Muscle layer of colon (tissue), 2 donors: ENCODE results near the gene MIPOL1.

Experiments used
- H3K27ac ChIP-seq: one replicate; pipeline ENCODE4 v1.7.0; 2013; ENCODE audit warnings: low read depth, mild to moderate bottlenecking, low read length, moderate library complexity
- H3K27me3 ChIP-seq, 2 donors: one replicate each; pipeline ENCODE4 v1.7.0; 2013; ENCODE audit warnings: low read length in 2 of 2, mild to moderate bottlenecking in 2 of 2; ENCODE audit not compliant: insufficient read depth in 2 of 2, control insufficient read depth in 1 of 2
- H3K36me3 ChIP-seq: one replicate; pipeline ENCODE4 v1.7.0; 2013; ENCODE audit warnings: mild to moderate bottlenecking, low read length; ENCODE audit not compliant: insufficient read depth
- H3K4me1 ChIP-seq: one replicate; pipeline ENCODE4 v1.7.0; 2013; ENCODE audit warnings: mild to moderate bottlenecking, low read length; ENCODE audit not compliant: insufficient read depth
- H3K4me3 ChIP-seq, 2 donors: one replicate each; pipeline ENCODE4 v1.7.0; 2013; ENCODE audit warnings: low read length in 2 of 2, low read depth in 1 of 2, mild to moderate bottlenecking in 1 of 2, moderate library complexity in 1 of 2
- H3K9ac ChIP-seq: one replicate; pipeline ENCODE4 v1.7.0; 2013; ENCODE audit warnings: low read length
- H3K9me3 ChIP-seq: one replicate; pipeline ENCODE4 v1.7.0; 2013; ENCODE audit warnings: mild to moderate bottlenecking, low read length
- donor health status: abdominal sarcoma.
- donor health status: Adenocarcinoma of cecum.

The MIPOL1 gene

DNA sequence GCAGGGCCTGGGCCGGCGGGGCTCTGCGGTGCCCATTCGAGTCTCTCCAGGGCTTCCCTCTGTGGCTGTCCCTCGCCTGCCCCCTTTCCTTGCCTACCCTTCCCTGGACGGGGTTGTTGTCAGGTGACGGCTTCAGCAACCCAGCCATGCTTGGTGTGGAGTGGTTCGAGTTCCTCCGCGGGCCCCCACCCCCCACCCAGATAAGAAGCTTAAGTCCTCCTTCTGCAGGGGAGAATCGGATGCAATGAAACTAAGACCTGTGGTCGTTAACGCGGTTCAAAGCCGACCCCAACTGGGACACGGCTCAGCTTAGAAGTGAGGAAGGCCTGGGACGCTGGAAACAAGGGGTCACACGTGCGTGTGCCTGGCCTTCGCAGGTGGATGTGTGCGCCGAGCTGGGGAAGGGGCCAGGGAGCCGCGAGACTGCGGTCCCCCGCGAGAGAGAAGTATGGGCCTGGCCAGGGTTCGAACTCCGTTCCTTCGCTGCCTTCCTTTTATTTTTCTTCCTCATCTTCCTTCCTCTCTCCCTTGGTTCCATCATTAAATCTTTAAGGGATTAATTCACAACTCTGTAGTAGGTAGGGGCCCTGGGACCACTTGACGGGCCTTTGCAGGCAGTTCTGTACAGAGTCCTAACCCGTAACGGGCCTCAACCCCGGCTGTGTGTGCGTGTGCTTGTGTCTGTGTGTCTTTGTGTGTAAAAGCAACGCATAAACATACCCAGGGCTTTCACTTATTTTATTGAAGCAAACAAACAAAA is 401.2 kb downstream of the MIPOL1 start:
- no peak overlapping the region for H3K9ac ChIP-seq
- H3K4me1 ChIP-seq, result peaks cover 17% of the 10 kb centered on the region

GRCh38 chr14:37599507-37600368 is 402.0 kb downstream of the MIPOL1 start:
- Histone ChIP-seq H3K9me3 (no peaks in the 10 kb centered on the region), H3K9ac (no peak overlapping the region), H3K27me3 (peaks cover 85 to 94% of the 10 kb centered on the region in 2 donors), H3K4me3 (peak overlapping the region in 1 of 2 donors; percentile 14), H3K4me1 (peaks cover 17% of the 10 kb centered on the region), H3K27ac (no peak overlapping the region), H3K36me3 (no peaks in the 10 kb centered on the region)

More for the DNA sequence above, 401.2 kb downstream of the MIPOL1 start:
- H3K36me3 ChIP-seq, result no peaks in the 10 kb centered on the region
- no peak overlapping the region for H3K4me3 ChIP-seq
- H3K27ac ChIP-seq, result no peak overlapping the region
- no peaks in the 10 kb centered on the region for H3K9me3 ChIP-seq
- H3K27me3 ChIP-seq, result peaks cover 84 to 96% of the 10 kb centered on the region in 2 donors

DNA sequence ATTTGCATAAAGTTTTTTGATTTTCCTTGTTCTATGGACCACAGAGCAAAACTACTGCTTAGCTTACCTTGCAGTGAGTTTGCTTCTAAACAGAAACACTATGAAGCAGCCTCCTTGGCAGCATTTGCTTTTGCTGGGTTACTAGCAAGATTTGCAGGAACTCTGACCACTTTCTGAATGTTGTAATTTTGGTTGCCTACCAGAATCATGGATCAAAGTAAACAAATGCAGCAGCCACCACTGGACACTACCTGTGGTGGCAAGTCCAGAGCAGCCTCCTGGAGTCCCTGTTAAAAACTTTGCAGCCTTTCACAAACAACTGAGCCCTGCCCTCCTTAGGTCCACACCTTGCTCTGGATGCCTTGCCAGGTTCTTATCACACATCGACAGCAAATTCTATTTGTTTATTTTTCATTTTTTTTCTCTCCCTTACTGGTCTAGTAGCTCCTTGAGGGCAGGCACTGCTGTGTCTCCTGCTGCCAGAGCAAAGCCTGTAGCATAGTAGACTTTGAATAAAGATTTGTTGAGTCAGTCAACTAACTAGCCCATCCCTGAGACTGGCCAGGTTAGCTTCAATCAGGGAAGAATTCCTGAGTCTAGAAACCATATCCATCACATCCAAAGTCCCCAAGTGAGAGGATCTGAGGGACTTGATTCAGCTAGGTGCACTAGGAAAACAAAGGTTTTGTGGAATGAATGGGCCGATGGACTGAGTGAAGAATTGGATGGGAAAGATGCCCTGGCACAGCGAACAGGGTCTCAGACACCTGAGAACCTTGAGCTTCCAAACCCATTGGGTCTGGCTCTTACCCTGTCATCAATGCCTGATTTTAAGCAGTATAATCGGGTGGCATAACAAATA is 403.4 kb downstream of the MIPOL1 start:
- no peak overlapping the region for H3K9ac ChIP-seq
- H3K4me1 ChIP-seq, result peaks cover 10% of the 10 kb centered on the region
- no peaks in the 10 kb centered on the region for H3K9me3 ChIP-seq
- H3K4me3 ChIP-seq, result no peak overlapping the region
- H3K36me3 ChIP-seq, result no peaks in the 10 kb centered on the region
- H3K27me3 ChIP-seq, result peaks cover 82 to 83% of the 10 kb centered on the region in 2 donors
- no peak overlapping the region for H3K27ac ChIP-seq

GRCh38 chr14:37601865-37602264 is 404.1 kb downstream of the MIPOL1 start:
- no peak overlapping the region for H3K9ac ChIP-seq
- H3K9me3 ChIP-seq, result no peaks in the 10 kb centered on the region
- H3K4me1 ChIP-seq, result peaks cover 9% of the 10 kb centered on the region
- no peaks in the 10 kb centered on the region for H3K36me3 ChIP-seq
- no peak overlapping the region for H3K27ac ChIP-seq
- peaks cover 75 to 76% of the 10 kb centered on the region in 2 donors for H3K27me3 ChIP-seq
- no peak overlapping the region for H3K4me3 ChIP-seq
